Breast epithelium (tissue), 3 donors: Measurements from ENCODE around the gene PDGFC.

Experiments used
- CTCF ChIP-seq, 3 donors: fragments of 450-650 bp; IDR thresholded peaks; one replicate each; pipeline ENCODE4 v1.5.1; 2016 to 2017; ENCODE audit warnings: antibody characterized with exemption in 3 of 3, mild to moderate bottlenecking in 3 of 3, moderate library complexity in 3 of 3
- POLR2A ChIP-seq: fragments of 450-650 bp; IDR thresholded peaks from one replicate; pipeline ENCODE4 v1.6.1; 2016; ENCODE audit warnings: antibody characterized with exemption, mild to moderate bottlenecking, moderate library complexity
- POLR2AphosphoS5 ChIP-seq, 3 donors: sonication (generic); formaldehyde crosslinking; IDR thresholded peaks; one replicate each; pipeline ENCODE4 v1.6.1; 2017; ENCODE audit warnings: antibody characterized with exemption in 3 of 3

DNA sequence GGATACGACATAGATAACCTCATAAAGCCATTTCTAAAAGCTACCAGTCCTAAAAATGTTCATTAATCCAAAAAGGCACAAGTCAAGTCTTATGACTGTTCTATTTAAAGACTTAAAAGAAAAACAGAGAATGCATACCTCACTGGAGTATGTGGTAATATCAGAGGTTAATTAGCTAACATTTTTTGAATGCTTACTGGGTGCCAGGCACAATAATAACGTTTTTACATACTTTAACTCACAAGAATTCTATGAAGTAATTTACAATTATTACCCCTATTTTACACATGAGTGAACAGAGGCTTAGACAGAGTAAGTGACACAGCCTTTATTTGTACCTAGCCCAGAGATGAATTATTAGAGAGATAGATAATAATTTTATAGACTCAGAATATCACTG is 207.5 kb downstream of the PDGFC start:
- no peak for TF ChIP-seq CTCF (IDR thresholded peaks at IDR 0.05)
- no peak for TF ChIP-seq POLR2A
- TF ChIP-seq POLR2AphosphoS5 (IDR thresholded peaks at IDR 0.05) = no peak
